Activated naive CD8-positive, alpha-beta T cell (primary cell): ENCODE measurements around the gene SURF6.
A peak's percentile ranks its signal among the peaks of the same experiment; 100 is the strongest.
"Not testable (repeated sequence)": the region's sequence is repeated elsewhere in the genome, so short reads cannot be mapped to it uniquely, and the experiment has no call there.

Experiments
- H3K27ac Mint-ChIP-seq: one replicate; pipeline ENCODE4 v1.8.0; 2021; ENCODE audit warnings: mixed read lengths
- H3K27me3 Mint-ChIP-seq: one replicate; pipeline ENCODE4 v1.8.0; 2021; ENCODE audit warnings: mixed read lengths
- H3K36me3 Mint-ChIP-seq: one replicate; pipeline ENCODE4 v1.8.0; 2021; ENCODE audit warnings: mixed read lengths
- H3K4me1 Mint-ChIP-seq: one replicate; pipeline ENCODE4 v1.8.0; 2021; ENCODE audit warnings: low read depth, mixed read lengths
- H3K4me3 Mint-ChIP-seq: one replicate; pipeline ENCODE4 v1.8.0; 2021; ENCODE audit warnings: mild to moderate bottlenecking, mixed read lengths
- H3K9me3 Mint-ChIP-seq: one replicate; pipeline ENCODE4 v1.8.0; 2021; ENCODE audit warnings: low read depth, mixed read lengths

Gene SURF6

DNA sequence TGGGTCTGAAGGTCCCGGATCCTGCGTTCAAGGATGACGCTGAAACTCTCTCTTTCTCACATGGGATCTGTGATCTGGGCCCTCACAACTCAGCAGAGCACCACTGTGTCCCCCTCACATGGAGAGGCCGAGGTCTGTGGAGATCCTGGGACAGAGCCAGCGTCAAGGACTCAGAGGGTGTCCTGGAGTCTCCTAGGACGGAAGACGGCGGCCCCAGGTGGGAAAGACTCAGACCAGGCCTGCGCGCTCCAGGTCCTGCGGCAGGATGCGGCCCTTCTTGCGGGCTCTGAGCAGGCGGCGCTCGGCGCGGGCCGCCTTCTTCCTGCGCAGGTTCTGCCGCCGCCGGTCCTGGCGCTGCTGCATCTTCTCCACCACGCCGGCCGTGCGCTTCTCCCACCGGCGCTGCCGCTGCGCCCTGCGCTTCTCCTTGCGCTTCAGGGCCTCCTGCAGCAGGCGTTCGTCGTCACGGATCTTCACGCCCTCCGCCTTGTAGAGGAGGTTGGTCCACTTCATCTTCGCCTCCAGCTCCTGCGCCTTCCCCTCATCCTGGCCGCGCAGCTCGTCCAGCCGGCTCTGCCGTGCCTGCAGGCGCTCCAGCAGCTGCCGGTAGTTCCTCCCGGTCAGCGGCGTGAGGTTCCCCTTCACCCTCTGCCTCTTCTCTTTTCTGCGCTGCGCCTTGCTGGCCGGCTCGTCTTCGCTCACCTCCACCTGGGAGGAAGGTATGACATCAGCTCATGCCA lies 4.2 kb downstream of the SURF6 start:
- H3K4me1 Mint-ChIP-seq, result peaks cover 24% of the 10 kb centered on the region
- no peaks in the 10 kb centered on the region for H3K36me3 Mint-ChIP-seq
- H3K9me3 Mint-ChIP-seq, result no peaks in the 10 kb centered on the region
- H3K27me3 Mint-ChIP-seq, result no peaks in the 10 kb centered on the region
- no peak overlapping the region for H3K4me3 Mint-ChIP-seq
- no peak overlapping the region for H3K27ac Mint-ChIP-seq

DNA sequence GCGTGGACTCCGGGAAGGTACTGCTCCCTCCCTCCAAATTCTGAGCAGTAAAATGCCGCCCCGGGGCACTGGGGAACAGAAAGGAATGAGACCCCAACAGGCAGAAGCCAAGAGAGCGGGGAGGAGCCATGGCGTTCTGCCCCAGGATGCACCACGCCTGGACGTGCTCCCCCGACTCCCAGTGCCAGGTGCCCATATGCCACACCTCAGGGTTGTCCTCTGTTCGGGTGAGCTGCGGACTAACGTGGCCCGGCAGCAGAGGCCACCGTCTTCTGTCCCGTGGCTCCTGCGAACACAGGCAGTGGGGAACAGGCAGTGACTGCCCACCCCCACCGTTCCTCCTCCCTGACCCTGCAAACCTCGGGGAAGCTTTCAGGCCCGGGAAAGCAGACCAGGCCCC lies 4.8 kb downstream of the SURF6 start:
- no peaks in the 10 kb centered on the region for H3K27me3 Mint-ChIP-seq
- no peaks in the 10 kb centered on the region for H3K9me3 Mint-ChIP-seq
- no peak overlapping the region for H3K4me3 Mint-ChIP-seq
- H3K36me3 Mint-ChIP-seq, result no peaks in the 10 kb centered on the region
- peaks cover 22% of the 10 kb centered on the region for H3K4me1 Mint-ChIP-seq
- no peak overlapping the region for H3K27ac Mint-ChIP-seq

DNA sequence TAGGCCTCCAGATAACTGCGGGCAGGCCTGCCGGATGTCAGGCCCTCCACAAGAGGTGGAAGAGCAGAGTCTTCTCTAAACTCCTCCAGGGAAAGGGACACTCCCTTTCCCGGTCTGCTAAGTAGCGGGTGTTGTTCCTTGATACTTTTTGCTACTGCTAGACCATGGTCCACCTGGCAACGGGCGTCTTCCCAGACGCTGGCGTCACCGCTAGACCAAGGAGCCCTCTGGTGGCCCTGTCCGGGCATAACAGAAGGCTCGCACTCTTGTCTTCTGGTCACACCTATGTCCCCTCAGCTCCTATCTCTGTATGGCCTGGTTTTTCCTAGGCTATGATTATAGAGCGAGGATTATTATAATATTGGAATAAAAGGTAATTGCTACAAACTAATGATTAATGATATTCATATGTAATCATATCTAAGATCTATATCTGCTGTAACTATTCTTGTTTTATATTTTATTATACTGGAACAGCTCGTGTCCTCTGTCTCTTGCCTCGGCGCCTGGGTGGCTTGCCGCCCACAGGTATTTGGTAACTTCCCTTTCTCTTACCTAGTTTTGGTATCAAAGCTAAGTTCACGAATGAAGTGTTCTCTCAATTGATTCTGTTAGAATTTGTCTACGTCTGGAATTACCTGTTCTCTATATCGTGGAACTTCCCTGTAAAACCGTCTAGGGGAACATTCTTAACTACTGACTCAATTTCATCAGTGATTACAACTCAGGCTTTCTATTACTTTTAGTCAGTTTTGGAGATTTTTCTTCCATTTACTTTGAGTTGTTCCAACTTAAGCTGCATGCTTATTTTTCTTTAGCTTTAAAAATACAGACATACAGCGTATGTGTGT lies 6.5 kb downstream of the SURF6 start:
- H3K27me3 Mint-ChIP-seq, H3K36me3 Mint-ChIP-seq, H3K9me3 Mint-ChIP-seq, H3K4me3 Mint-ChIP-seq: not testable (repeated sequence)
- Mint-ChIP-seq H3K4me1 (peaks cover 19% of the 10 kb centered on the region), H3K27ac (peak overlapping the region; percentile 38)

DNA sequence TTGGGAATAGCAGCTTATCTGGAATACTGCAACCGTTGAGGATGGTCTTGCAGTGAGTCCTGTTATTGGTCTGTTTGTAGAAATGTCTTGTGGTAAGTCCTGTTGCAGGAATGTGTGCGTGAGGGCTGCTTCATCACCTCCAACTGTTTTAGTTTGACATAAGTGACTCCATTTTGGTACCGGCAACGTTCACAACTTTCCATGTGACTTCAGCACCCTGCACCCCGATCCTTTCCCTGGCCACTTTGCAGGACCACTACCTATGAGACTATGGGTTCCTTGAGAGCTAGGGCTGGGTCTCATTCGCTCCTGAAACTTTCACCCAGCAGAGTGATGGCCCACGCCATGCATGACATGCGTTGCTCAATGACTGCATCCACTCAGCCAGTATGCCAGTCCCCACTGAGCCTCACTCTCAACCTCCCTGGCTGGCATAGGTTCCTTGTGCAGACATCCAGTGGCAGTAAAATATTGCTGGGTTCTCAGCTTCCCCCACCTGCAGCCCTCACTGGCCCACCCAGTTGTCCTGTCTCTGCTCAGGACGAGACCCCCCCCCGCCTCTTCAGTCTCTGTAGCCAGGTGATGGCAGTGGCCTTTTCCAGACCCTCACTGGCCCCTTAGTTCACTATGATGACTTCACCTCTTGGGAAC lies 8.0 kb downstream of the SURF6 start:
- Mint-ChIP-seq H3K9me3 (no peaks in the 10 kb centered on the region), H3K27ac (peak overlapping the region; percentile 56), H3K4me3 (no peak overlapping the region), H3K27me3 (no peaks in the 10 kb centered on the region), H3K4me1 (peaks cover 12% of the 10 kb centered on the region), H3K36me3 (no peaks in the 10 kb centered on the region)

DNA sequence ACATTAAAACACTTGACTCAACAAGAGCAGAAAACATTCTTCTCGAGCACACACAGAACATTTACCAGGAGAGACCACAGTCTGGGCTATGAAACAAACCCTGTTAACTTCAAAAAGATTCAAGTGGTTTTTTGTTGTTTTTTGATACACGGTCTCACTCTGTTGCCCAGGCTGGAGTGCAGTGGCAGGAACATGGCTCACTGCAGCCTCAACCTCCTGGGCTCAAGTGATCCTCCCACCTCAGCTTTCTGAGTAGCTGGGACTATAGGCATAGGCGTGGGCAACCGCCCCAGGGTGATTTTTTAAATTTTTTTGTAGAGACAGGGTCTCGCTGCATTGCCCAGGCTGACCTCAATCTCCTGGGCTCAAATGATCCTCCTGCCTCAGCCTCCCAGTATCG lies 9.0 kb downstream of the SURF6 start:
- H3K27me3 Mint-ChIP-seq, H3K27ac Mint-ChIP-seq, H3K36me3 Mint-ChIP-seq, H3K4me3 Mint-ChIP-seq, H3K9me3 Mint-ChIP-seq: not testable (repeated sequence)
- H3K4me1 Mint-ChIP-seq, result peaks cover 12% of the 10 kb centered on the region

DNA sequence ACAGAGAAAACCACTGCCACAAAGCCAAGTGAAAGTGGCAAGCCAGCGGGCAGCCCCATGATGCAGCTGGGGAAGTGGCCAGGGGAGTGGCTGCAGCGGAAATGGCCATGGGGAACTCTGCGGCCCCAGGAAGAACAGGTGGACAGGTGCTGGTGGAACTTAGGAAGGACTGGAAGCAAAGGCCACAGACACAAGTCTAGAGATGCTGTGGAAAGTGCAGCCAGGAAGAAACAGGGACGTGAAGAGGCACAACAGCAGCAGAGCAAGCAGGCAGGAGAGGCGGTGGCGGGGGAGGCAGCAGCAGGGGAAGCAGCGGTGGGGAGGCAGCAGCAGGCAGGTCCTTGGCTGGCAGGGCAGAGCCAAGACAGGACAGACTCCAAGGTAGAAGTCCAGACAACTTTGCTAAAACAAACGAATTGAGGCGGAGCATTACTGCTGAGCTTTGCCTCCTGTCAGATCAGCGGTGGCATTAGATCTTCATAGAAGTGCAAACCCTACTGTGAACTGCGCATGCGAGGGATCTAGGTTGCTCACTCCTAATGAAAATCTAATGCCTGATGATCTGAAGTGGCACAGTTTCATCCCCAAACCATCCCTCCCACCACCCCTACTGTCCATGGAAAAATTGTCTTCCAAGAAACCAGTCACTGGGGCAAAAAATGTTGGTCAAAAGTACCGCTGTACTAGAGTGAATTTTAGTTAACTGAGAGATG lies 11.8 kb downstream of the SURF6 start:
- peaks cover 7% of the 10 kb centered on the region for H3K4me1 Mint-ChIP-seq
- no peaks in the 10 kb centered on the region for H3K36me3 Mint-ChIP-seq
- no peak overlapping the region for H3K4me3 Mint-ChIP-seq
- no peak overlapping the region for H3K27ac Mint-ChIP-seq
- no peaks in the 10 kb centered on the region for H3K9me3 Mint-ChIP-seq
- no peaks in the 10 kb centered on the region for H3K27me3 Mint-ChIP-seq

DNA sequence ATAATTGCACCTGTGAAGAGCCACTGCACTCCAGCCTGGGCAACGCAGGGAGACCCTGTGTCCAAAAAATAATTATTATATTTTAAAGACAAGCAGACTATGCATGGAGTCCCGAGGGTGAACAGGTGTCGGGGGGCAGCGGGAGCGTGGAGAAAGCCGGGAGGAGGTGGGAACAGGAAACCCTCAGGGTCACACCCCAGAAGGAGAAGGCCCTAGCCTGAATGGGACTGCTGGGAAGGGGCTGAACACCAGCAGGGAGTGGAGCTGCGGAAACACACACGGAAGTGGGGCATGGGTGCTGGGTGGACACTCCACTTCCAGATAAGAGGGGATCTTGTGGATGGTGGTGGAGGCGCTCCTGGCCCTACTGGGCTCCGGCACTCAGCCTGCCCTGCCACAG lies 12.8 kb downstream of the SURF6 start:
- peaks cover 1% of the 10 kb centered on the region for H3K4me1 Mint-ChIP-seq
- H3K27me3 Mint-ChIP-seq, result no peaks in the 10 kb centered on the region
- no peaks in the 10 kb centered on the region for H3K9me3 Mint-ChIP-seq
- H3K27ac Mint-ChIP-seq, result no peak overlapping the region
- H3K36me3 Mint-ChIP-seq, result no peaks in the 10 kb centered on the region
- H3K4me3 Mint-ChIP-seq, result no peak overlapping the region

DNA sequence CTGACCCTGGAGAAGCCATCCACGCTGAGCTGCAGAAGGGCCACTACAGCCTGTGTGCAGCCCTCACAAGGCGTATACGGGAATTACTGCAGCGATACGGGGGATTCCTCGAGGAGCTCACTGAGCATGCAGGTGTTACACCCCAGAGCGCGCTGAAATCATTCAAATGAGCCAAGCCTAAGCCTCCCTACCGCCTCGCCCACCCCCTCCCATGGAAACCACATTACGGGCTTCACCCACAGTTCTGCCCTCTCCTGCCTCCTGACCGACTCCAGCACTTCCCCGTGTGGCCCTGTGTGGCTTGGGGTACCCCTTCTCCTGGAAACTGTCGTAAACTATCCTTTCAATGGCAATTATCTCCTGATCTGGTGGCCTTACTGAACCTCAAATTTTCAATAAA lies 13.3 kb downstream of the SURF6 start:
- no peaks in the 10 kb centered on the region for H3K36me3 Mint-ChIP-seq
- no peak overlapping the region for H3K4me3 Mint-ChIP-seq
- no peaks in the 10 kb centered on the region for H3K27me3 Mint-ChIP-seq
- H3K4me1 Mint-ChIP-seq, result peaks cover 1% of the 10 kb centered on the region
- no peaks in the 10 kb centered on the region for H3K9me3 Mint-ChIP-seq
- H3K27ac Mint-ChIP-seq, result no peak overlapping the region

DNA sequence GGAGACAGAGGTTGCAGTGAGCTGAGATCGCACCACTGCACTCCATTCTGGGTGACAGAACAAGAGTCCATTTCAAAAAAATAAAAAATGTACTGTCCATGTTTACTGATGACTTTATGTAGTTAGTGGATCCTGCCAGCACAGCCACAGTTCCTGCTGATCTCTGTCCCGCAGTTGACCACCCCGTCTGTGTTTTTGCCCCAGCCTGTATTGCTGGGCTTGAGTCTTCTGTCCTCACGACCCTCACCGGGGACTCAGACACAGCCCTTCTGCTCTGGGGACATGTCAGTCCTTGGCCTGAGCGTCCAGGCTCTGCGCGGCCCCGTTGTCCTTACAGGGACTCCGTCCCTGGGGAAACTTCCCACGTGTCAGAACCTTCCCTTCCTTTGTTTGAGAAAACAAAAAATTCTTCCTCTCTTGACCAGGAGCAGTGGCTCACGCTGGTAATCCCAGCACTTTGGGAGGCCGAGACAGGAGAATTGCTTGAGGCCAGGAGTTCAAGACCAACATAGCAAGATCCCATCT lies 14.5 kb downstream of the SURF6 start:
- Mint-ChIP-seq H3K27ac (no peak overlapping the region), H3K27me3 (peaks cover 2% of the 10 kb centered on the region), H3K36me3 (no peaks in the 10 kb centered on the region), H3K9me3 (no peaks in the 10 kb centered on the region), H3K4me3 (no peak overlapping the region), H3K4me1 (peaks cover 1% of the 10 kb centered on the region)

DNA sequence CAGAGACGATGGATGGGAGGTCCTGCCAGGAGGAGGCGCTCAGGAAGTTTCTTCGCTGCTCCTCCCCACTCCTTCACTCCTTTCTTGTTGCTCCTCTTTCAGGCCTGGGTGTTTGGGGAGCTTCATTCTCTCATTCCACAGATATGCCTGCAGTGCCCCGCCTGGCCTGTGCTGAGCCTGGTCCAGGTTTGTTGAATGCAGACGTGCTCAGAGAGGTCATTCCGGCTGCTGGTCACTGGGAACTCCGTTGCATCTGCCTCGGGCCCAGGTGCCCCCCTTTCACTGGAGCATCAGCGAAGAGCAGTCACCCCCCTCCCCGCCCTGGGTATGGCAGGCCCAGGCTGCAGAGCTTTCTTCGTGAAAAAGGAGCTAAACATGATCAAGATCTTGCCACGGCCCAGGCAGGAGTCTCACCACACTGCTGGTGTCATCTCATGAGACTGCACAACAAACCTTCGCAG lies 15.5 kb downstream of the SURF6 start:
- Mint-ChIP-seq H3K36me3 (no peaks in the 10 kb centered on the region), H3K27ac (no peak overlapping the region), H3K9me3 (no peaks in the 10 kb centered on the region), H3K4me1 (no peaks in the 10 kb centered on the region), H3K27me3 (peaks cover 2% of the 10 kb centered on the region), H3K4me3 (no peak overlapping the region)

DNA sequence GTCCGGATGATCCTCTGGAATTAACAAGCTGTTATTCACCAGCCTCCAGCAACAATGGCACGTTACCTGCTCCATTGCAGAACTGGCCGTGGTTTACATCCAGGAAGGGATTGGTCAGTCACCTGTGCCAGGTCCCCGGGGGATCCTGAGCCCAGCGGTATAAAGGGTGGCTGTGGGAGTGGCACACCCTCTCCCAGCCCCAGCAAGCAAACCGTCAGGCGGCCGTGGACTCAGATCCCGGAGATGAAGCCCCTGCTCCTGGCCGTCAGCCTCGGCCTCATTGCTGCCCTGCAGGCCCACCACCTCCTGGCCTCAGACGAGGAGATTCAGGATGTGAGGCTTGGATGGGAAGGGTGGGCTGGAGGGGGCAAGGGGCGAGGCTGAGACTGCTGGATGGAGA lies 18.4 kb downstream of the SURF6 start:
- not testable (repeated sequence) for H3K9me3 Mint-ChIP-seq, H3K4me1 Mint-ChIP-seq, H3K27me3 Mint-ChIP-seq, H3K4me3 Mint-ChIP-seq, H3K36me3 Mint-ChIP-seq, H3K27ac Mint-ChIP-seq

DNA sequence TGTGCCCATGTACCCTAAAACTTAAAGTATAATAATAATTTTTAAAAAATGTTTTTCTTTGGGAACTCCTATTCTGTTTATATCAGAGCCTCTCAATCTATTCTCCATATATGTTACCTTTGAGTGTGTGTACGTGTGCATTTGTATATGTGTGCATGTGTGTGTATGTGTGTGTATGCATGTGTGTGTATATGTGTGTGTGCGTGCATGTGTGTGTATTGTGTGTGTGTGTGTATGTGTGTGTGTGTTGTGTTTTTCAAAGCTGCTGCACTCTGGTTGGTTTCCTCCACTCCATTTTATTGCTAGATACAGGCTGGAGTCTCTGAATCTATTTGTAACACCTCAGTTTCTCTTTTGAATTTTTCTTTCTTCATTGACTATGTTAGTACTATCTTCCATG lies 20.0 kb downstream of the SURF6 start:
- no peak overlapping the region for H3K27ac Mint-ChIP-seq
- peaks cover 2% of the 10 kb centered on the region for H3K27me3 Mint-ChIP-seq
- no peaks in the 10 kb centered on the region for H3K4me1 Mint-ChIP-seq
- H3K9me3 Mint-ChIP-seq, result no peaks in the 10 kb centered on the region
- no peaks in the 10 kb centered on the region for H3K36me3 Mint-ChIP-seq
- no peak overlapping the region for H3K4me3 Mint-ChIP-seq

DNA sequence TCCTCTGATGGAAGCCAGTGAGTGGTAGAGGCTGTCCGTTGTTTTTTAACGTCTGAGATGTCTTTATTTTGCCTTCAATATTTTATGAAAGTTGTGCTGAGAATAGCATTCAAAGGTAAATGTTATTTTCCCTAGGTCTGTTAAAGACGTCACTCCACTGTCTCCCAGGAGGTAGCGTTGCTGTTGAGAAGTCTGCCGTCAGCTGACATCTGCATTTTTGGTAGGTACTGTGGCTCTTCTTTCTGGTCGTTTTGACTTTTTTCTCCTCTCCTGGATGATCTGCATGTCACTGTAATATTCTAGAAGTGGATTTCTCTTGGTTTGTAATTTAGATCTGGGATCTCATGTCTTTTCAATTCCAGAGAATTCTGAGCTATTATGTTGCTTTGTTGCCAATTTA lies 26.4 kb downstream of the SURF6 start:
- Mint-ChIP-seq H3K27ac (no peak overlapping the region), H3K9me3 (no peaks in the 10 kb centered on the region), H3K4me3 (no peak overlapping the region)

DNA sequence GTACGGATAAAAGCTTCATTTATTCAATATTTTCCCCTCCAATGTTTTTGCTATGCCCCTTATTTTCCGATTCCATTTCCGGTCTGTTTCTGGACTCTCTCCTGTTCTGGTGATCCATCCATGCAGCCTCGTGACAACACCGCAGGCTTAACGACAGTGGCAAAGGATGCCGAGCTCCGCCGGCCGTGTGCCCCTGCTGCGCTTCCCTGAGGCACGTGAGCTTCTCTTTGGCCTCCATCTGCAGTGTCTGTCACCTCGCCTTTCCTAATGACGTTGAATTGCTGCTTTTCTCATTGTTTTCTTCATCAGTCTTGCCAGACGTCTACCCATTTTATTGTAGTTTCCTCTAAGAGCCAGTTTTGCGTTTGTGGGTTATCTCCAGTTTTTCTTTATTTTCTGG lies 28.7 kb downstream of the SURF6 start:
- H3K4me1 Mint-ChIP-seq, result no peaks in the 10 kb centered on the region
- peaks cover 8% of the 10 kb centered on the region for H3K27me3 Mint-ChIP-seq
- H3K27ac Mint-ChIP-seq, result no peak overlapping the region
- no peaks in the 10 kb centered on the region for H3K36me3 Mint-ChIP-seq
- no peaks in the 10 kb centered on the region for H3K9me3 Mint-ChIP-seq
- H3K4me3 Mint-ChIP-seq, result no peak overlapping the region

More for the DNA sequence above, 26.4 kb downstream of the SURF6 start:
- Mint-ChIP-seq H3K36me3 (no peaks in the 10 kb centered on the region), H3K27me3 (peaks cover 8% of the 10 kb centered on the region), H3K4me1 (no peaks in the 10 kb centered on the region)
